Stimulated activated memory B cell treated with anti-CD40 and anti-IgM and Interleukin-4, amounts not matched to agents 10 μg/mL and 1 μg/mL and 100 μg/mL, for 72 hours (primary cell): ENCODE measurements around the gene PEX11A.
A peak's percentile ranks its signal among the peaks of the same experiment; 100 is the strongest.

Experiments used
- ATAC-seq: fragments of 150-1000 bp; cut with Tn5 transposase; 2 replicates; pipeline ENCODE4 v1.10.0; 2021
- H3K27ac Mint-ChIP-seq: one replicate; pipeline ENCODE4 v1.8.0; 2022; ENCODE audit warnings: mild to moderate bottlenecking, mixed read lengths
- H3K27me3 Mint-ChIP-seq: one replicate; pipeline ENCODE4 v1.8.0; 2022; ENCODE audit warnings: mixed read lengths
- H3K36me3 Mint-ChIP-seq: one replicate; pipeline ENCODE4 v1.8.0; 2022; ENCODE audit warnings: mixed read lengths
- H3K4me1 Mint-ChIP-seq: one replicate; pipeline ENCODE4 v1.8.0; 2022; ENCODE audit warnings: mixed read lengths
- H3K4me3 Mint-ChIP-seq: one replicate; pipeline ENCODE4 v1.8.0; 2022; ENCODE audit warnings: mild to moderate bottlenecking, moderate library complexity, mixed read lengths
- H3K9me3 Mint-ChIP-seq: one replicate; pipeline ENCODE4 v1.8.0; 2022; ENCODE audit warnings: mixed read lengths

PEX11A gene

GRCh38 chr15:89668171-89668570, 22.4 kb downstream of the PEX11A start:
- no peaks in the 10 kb centered on the region for H3K36me3 Mint-ChIP-seq
- H3K9me3 Mint-ChIP-seq = peaks cover 3% of the 10 kb centered on the region
- no peaks in the 10 kb centered on the region for H3K4me1 Mint-ChIP-seq
- ATAC-seq = no peak
- no peak overlapping the region for H3K4me3 Mint-ChIP-seq
- peaks cover 40% of the 10 kb centered on the region for H3K27me3 Mint-ChIP-seq
- H3K27ac Mint-ChIP-seq = no peak overlapping the region

GRCh38 chr15:89667706-89667960, 22.9 kb downstream of the PEX11A start:
- Mint-ChIP-seq H3K27me3 (peaks cover 45% of the 10 kb centered on the region), H3K9me3 (peaks cover 3% of the 10 kb centered on the region), H3K4me1 (no peaks in the 10 kb centered on the region), H3K36me3 (no peaks in the 10 kb centered on the region), H3K27ac (no peak overlapping the region), H3K4me3 (no peak overlapping the region)
- no peak for ATAC-seq

- Mint-ChIP-seq H3K36me3 (no peaks in the 10 kb centered on the region), H3K27me3 (peaks cover 51% of the 10 kb centered on the region), H3K9me3 (peaks cover 3% of the 10 kb centered on the region), H3K4me1 (no peaks in the 10 kb centered on the region), H3K4me3 (no peak overlapping the region), H3K27ac (no peak overlapping the region)
- ATAC-seq = no peak
Observed at GRCh38 chr15:89666858-89667705, 23.5 kb downstream of the PEX11A start.

- Mint-ChIP-seq H3K4me1 (no peaks in the 10 kb centered on the region), H3K27me3 (peaks cover 54% of the 10 kb centered on the region), H3K36me3 (no peaks in the 10 kb centered on the region), H3K4me3 (peak overlapping the region; percentile 45), H3K9me3 (peaks cover 3% of the 10 kb centered on the region), H3K27ac (no peak overlapping the region)
- ATAC-seq = no peak
Observed at GRCh38 chr15:89666184-89666857, 24.2 kb downstream of the PEX11A start.

- peaks cover 59% of the 10 kb centered on the region for H3K27me3 Mint-ChIP-seq
- H3K4me1 Mint-ChIP-seq = no peaks in the 10 kb centered on the region
- H3K36me3 Mint-ChIP-seq = no peaks in the 10 kb centered on the region
- H3K27ac Mint-ChIP-seq = no peak overlapping the region
- H3K4me3 Mint-ChIP-seq = peak overlapping the region; percentile 45
- H3K9me3 Mint-ChIP-seq = peaks cover 3% of the 10 kb centered on the region
- peak; percentile 61 for ATAC-seq
Observed at GRCh38 chr15:89665449-89666181, 24.9 kb downstream of the PEX11A start.

- ATAC-seq = no peak
- Mint-ChIP-seq H3K27ac (no peak overlapping the region), H3K4me1 (no peaks in the 10 kb centered on the region), H3K27me3 (peaks cover 66% of the 10 kb centered on the region), H3K9me3 (peaks cover 3% of the 10 kb centered on the region), H3K36me3 (no peaks in the 10 kb centered on the region), H3K4me3 (peak overlapping the region; percentile 38)
Observed at GRCh38 chr15:89664441-89665350, 25.9 kb downstream of the PEX11A start.

GRCh38 chr15:89662893-89663626, 27.5 kb downstream of the PEX11A start:
- H3K4me1 Mint-ChIP-seq = no peaks in the 10 kb centered on the region
- no peaks in the 10 kb centered on the region for H3K36me3 Mint-ChIP-seq
- no peak for ATAC-seq
- no peak overlapping the region for H3K4me3 Mint-ChIP-seq
- no peak overlapping the region for H3K27ac Mint-ChIP-seq
- H3K9me3 Mint-ChIP-seq = peaks cover 1% of the 10 kb centered on the region
- peaks cover 75% of the 10 kb centered on the region for H3K27me3 Mint-ChIP-seq

GRCh38 chr15:89660556-89660955, 30.0 kb downstream of the PEX11A start:
- Mint-ChIP-seq H3K4me3 (no peak overlapping the region), H3K27me3 (peaks cover 74% of the 10 kb centered on the region), H3K4me1 (peaks cover 4% of the 10 kb centered on the region), H3K27ac (no peak overlapping the region), H3K9me3 (no peaks in the 10 kb centered on the region), H3K36me3 (no peaks in the 10 kb centered on the region)
- ATAC-seq = peak; percentile 43

- no peak for ATAC-seq
- peaks cover 78% of the 10 kb centered on the region for H3K27me3 Mint-ChIP-seq
- no peak overlapping the region for H3K4me3 Mint-ChIP-seq
- peaks cover 13% of the 10 kb centered on the region for H3K4me1 Mint-ChIP-seq
- H3K36me3 Mint-ChIP-seq = no peaks in the 10 kb centered on the region
- H3K9me3 Mint-ChIP-seq = no peaks in the 10 kb centered on the region
- H3K27ac Mint-ChIP-seq = no peak overlapping the region
Observed at GRCh38 chr15:89659295-89659694, 31.3 kb downstream of the PEX11A start.

- H3K4me1 Mint-ChIP-seq = peaks cover 15% of the 10 kb centered on the region
- H3K4me3 Mint-ChIP-seq = no peak overlapping the region
- ATAC-seq = no peak
- no peak overlapping the region for H3K27ac Mint-ChIP-seq
- H3K9me3 Mint-ChIP-seq = no peaks in the 10 kb centered on the region
- H3K36me3 Mint-ChIP-seq = no peaks in the 10 kb centered on the region
- peaks cover 84% of the 10 kb centered on the region for H3K27me3 Mint-ChIP-seq
Observed at GRCh38 chr15:89657686-89658200, 32.8 kb downstream of the PEX11A start.

GRCh38 chr15:89656116-89656815, 34.3 kb downstream of the PEX11A start:
- Mint-ChIP-seq H3K27ac (no peak overlapping the region), H3K9me3 (no peaks in the 10 kb centered on the region), H3K36me3 (no peaks in the 10 kb centered on the region), H3K4me3 (no peak overlapping the region), H3K4me1 (peaks cover 15% of the 10 kb centered on the region), H3K27me3 (peaks cover 89% of the 10 kb centered on the region)
- ATAC-seq = no peak

- Mint-ChIP-seq H3K4me3 (peak within 1 kb of the TSS; percentile 73), H3K4me1 (peaks cover 15% of the 10 kb centered on the region), H3K36me3 (no peaks in the 10 kb centered on the region), H3K27ac (no peak within 1 kb of the TSS), H3K9me3 (no peaks in the 10 kb centered on the region), H3K27me3 (peaks cover 79% of the 10 kb centered on the region)
- ATAC-seq = peak; percentile 61
Observed at GRCh38 chr15:89654847-89655805, 35.4 kb downstream of the PEX11A start, which contains the start of gene KIF7. TSS of gene KIF7 (minus strand) at chr15:89655467. CDS start at chr15:89652930, 2,537 bp downstream.
